Left cardiac atrium (tissue), 2 donors: ENCODE results near the gene NT5E. TPM values are rescaled to one million over a fixed set of nuclear protein-coding genes. Genes with fewer than 3 reads are reported as not detected.

Experiments used
- total RNA-seq, 2 donors: library from RNA; stranded (reverse); fragmentation: NEBNext Ultra II Directional; extraction: Animal tissue kit (Norgen Biotek cat#: 25700); gene quantifications; one replicate each; pipeline ENCODE4 v1.2.1, GENCODE V29; 2021
- donor health status: DM: no; HTN: yes; CAD: no; lungs with severe emphysema.
- donor health status: DM: yes; HTN: yes; CAD: no.

Gene NT5E
- total RNA-seq, 2 donors from 2014 or later = 9.5 to 13.5 TPM

Other genes starting within 250 kb of the NT5E start
- gene SNX14, start 143.8 kb downstream of the NT5E start, total RNA-seq = 10 to 100 TPM; 38.0 to 39.5 TPM
- gene SYNCRIP, start 192.8 kb downstream of the NT5E start, total RNA-seq = 10 to 100 TPM; 48.7 to 84.9 TPM